ENCODE data around the gene PMM2. TPM values are rescaled to one million over a fixed set of nuclear protein-coding genes. Genes with fewer than 3 reads are reported as not detected.

Gene PMM2
- total and polyA plus RNA-seq, 2 experiments from 2014 or later = 38.2 to 60.4 TPM

- peaks cover 60% of the 10 kb centered on the region for H3K36me3 Mint-ChIP-seq (ENCODE audit: low read depth)
- Histone ChIP-seq H3K79me2 (replicated peaks; ENCODE audit: insufficient read depth) (no peaks in the 10 kb centered on the region; the same call in 1 of the 2 replicates), H3K27me3 (ENCODE audit: insufficient read depth) (no peaks in the 10 kb centered on the region), H3K36me3 (ENCODE audit: insufficient read depth) (peaks cover 41% of the 10 kb centered on the region), H3K4me1 (ENCODE audit: insufficient read depth) (peaks cover 11% of the 10 kb centered on the region; the same call in 1 of the 2 replicates), H3F3A (replicated peaks; ENCODE audit: low read depth) (0 out of 2 replicates have a peak, but pooled peaks cover 5% of the 10 kb centered on the region), H3K9me2 (ENCODE audit: insufficient read depth) (no peaks in the 10 kb centered on the region), H2AFZ (no peak overlapping the region), H3K27ac (ENCODE audit: low read depth) (no peak overlapping the region), H4K20me1 (replicated peaks; ENCODE audit: insufficient read depth) (peaks cover 6% of the 10 kb centered on the region; the same call in 1 of the 2 replicates), H3K4me2 (no peak overlapping the region), H3K4me3 (no peak overlapping the region)
- H3K4me3 Mint-ChIP-seq = no peak overlapping the region
- H3K9me3 Mint-ChIP-seq = no peaks in the 10 kb centered on the region
- no peak for DNase-seq (ENCODE audit: low spot score)
- no peak overlapping the region for H3K27ac Mint-ChIP-seq
- TF ChIP-seq EZH2phosphoT487 (IDR thresholded peaks at IDR 0.05; ENCODE audit: unreplicated experiment) (no peak), ZNF462 (CRISPR knock-in tag; IDR thresholded peaks at IDR 0.05) (no peak), ETS1 (IDR thresholded peaks at IDR 0.05) (no peak), CTCF (conservative IDR thresholded peaks at IDR 0.05; ENCODE audit: low read depth in 2 of 2) (no peak), CREB1 (CRISPR knock-in tag; IDR thresholded peaks at IDR 0.05; ENCODE audit: low read depth) (no peak), ZNF114 (CRISPR knock-in tag; IDR thresholded peaks at IDR 0.05) (no peak), ZNF331 (CRISPR knock-in tag; IDR thresholded peaks at IDR 0.05; ENCODE audit: low read depth) (no peak), JUNB (IDR thresholded peaks at IDR 0.05; ENCODE audit: unreplicated experiment) (no peak), NANOG (IDR thresholded peaks at IDR 0.05; ENCODE audit: borderline replicate concordance) (no peak), STAT1 (IDR thresholded peaks at IDR 0.05; ENCODE audit: unreplicated experiment) (no peak), REST (IDR thresholded peaks at IDR 0.05; ENCODE audit: unreplicated experiment) (no peak), EZH2 (IDR thresholded peaks at IDR 0.05; ENCODE audit: low read depth, unreplicated experiment) (no peak)
- H3K4me1 Mint-ChIP-seq = peaks cover 11% of the 10 kb centered on the region
- peaks cover 26% of the 10 kb centered on the region for H3K27me3 Mint-ChIP-seq (ENCODE audit: insufficient read depth, low read depth, poor library complexity)
- no peak for ATAC-seq
These were observed 92.9 kb downstream of the PMM2 start for GRCh38 chr16:8890549-8890921.
